NCI-H460 (cell line): Measurements from ENCODE around the gene RANBP10. TPM values are rescaled to one million over a fixed set of nuclear protein-coding genes. Genes with fewer than 3 reads are reported as not detected.

Experiments
- DNase-seq: peaks from one replicate; pipeline ENCODE4 v3.0.0-alpha.2; 2016; ENCODE audit warnings: low read depth; ENCODE audit errors: extremely low read depth
- small RNA-seq, 2 experiments: library from RNA; depleted of rRNA; stranded (forward); fragments of <200 nt; gene quantifications; one replicate each; pipeline ENCODE3, GENCODE V24; 2014
- total RNA-seq: library from RNA; depleted of rRNA; stranded (reverse); fragments of >200 nt; shearing (Covaris generic); gene quantifications from 2 replicates; pipeline ENCODE4 v1.2.3, GENCODE V29; 2014; rRNA removed

RANBP10 gene
- total RNA-seq, 1 experiment from 2014 or later, result 6.8 TPM

DNA sequence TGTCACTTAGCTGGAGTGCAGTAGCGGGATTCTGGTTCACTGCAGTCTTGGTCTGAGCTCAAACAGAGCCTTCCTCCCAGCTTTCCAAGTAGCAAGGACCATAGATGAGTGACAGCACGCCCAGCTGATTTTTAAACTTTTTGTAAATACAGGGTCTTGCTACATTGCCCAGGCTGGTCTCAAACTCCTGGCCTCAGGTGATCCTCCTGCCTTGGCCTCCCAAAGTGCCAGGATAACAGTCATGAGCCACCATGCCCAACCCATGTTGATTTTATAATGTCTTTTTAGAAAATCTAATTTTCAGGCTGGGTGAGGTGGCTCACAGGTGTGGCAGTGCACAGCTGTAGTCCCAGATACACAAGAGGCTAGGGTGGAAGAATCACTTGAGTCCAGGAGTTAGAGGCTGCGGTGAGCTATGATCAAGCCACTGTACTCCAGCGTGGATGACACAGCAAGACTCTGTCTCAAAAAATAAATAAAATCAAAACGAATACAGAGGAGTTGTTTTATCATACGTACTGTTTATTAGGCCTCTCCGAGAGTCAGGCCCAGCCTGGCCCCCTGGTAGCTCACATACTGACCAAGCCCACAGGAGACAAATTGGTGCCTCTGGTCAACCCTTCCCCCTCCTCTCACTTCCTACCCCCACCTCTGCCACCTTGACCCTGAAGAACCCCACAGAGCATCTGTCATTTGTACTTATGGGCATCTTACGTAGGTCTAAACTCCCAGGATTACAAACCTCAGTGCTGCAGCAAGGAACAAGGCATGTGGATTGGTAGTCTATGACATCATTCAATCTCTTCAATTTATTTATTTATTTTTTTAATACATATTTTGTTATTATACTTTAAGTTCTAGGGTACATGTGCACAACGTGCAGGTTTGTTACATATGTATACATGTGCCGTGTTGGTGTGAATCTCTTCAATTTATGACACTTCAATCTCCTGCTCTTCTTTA is 126.1 kb downstream of the RANBP10 start:
- DNase-seq, result no peak

DNA sequence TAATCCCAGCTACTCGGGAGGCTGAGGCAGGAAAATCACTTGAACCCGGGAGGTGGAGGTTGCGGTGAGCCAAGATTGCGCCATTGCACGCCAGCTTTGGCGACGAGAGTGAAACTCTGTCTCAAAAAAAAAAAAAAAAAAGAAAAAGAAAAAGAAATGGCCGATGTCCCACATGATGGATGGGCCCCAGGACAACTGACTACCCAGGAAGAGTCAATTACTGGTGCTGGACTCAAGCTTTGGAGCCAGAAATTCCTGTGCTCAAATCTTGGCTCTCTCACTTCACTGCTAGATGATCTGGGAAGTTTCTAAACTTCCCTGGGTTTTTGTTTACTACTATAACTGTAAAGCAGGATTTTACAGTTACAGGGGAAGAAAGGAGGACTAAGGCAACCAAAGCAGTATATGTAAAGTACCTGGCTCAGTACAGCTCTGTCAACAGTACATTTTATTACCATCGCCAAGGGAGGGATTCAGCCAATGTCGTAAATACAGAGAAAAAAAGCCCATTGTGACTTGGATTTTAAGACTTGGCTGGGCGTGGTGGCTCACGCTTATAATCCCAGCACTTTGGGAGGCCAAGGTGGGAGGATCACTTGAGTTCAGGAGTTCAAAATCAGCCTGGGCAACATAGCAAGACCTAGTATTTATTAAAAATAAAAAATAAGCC is 127.9 kb downstream of the RANBP10 start:
- DNase-seq, result no peak

DNA sequence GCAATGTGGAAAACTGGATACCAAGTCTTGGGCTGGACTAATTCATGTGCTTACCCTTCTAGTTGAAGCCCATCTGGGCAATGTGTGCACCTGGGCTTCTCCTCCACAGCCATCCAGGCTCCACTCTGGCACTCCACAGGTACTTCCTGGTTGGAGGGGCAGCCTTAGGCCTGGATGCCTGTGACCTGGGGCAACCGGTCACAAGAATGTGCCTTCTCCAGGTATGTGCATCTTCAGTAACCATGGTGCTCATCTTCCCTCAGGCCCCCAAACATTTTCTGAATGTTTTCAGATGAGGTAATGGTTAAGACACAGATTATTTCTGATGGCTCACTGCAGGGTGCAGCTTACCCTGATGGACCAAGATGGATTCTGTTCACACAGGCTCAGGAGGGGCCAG is 128.6 kb downstream of the RANBP10 start:
- DNase-seq, result no peak

DNA sequence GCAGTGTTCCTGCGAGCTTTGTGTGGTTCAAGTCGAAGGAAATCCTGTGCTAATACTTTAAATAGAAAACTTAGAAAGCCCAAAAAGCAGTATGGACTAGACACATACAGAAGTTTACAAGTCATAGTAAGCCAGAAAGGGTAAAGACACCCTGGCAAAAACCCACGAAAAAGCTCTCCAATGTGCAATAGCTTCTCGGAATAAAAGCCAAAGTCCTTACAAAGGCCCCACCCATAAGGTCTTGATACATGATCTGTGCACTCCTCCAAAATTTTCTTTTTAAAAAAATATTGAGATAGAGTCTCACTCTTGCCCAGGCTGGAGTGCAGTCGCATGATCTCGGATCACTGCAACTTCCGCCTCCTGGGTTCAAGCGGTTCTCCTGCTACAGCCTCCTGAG is 129.4 kb downstream of the RANBP10 start:
- no peak for DNase-seq

DNA sequence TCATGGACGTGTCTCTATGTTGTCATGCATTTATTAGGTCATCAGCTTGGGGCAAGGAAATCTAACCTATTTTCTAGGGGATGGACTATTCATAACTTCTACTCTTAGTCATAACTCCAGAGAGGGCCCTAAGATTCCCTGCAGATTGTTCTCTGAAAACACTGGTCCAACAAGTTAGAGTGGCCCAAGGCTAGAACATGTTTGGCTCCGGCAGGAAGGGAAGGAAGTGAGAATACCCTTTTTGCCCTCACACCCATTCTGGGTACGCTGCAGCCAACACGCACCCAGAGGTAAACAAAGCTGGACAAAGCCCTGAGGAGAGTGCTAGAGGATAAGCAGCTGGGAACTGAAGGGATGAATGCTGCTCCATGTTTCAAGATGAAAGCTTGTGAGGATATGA is 129.8 kb downstream of the RANBP10 start:
- DNase-seq, result no peak

DNA sequence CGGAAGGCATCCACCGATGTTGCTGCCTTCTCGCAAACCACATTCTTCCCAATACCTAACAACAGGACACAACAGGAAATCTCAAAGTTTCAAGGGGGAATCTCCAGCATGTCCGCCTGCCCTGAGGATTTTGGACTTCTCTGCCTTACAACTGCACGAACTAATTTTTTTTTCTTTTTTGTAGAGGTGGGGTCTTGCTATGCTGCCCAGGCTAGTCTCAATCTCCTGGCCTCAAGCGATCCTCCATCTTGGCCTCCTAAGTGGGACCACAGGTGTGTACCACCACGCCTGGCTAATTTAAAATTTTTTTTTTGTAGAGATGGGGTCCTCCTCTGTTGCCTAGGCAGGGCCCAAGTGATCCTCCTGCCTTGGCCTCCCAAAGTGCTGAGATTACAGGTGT is 130.4 kb downstream of the RANBP10 start:
- no peak for DNase-seq

DNA sequence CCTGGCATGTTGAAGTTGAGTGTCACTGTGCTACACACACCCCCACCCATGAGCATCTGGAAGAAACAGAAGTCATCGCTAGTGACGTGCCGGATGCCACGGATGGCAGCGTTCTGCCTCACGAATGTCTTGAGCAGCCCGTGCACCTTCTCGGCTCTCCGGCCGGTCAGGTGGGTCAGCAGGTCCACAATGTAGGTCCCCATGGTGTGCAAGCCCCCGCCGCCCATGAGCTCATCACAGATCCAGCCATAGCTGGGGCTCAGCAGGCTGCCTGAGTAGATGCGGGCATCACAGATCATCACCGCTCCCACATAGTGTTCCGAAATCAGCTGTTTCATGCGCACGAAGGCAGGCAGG is 130.8 kb downstream of the RANBP10 start:
- no peak for DNase-seq

DNA sequence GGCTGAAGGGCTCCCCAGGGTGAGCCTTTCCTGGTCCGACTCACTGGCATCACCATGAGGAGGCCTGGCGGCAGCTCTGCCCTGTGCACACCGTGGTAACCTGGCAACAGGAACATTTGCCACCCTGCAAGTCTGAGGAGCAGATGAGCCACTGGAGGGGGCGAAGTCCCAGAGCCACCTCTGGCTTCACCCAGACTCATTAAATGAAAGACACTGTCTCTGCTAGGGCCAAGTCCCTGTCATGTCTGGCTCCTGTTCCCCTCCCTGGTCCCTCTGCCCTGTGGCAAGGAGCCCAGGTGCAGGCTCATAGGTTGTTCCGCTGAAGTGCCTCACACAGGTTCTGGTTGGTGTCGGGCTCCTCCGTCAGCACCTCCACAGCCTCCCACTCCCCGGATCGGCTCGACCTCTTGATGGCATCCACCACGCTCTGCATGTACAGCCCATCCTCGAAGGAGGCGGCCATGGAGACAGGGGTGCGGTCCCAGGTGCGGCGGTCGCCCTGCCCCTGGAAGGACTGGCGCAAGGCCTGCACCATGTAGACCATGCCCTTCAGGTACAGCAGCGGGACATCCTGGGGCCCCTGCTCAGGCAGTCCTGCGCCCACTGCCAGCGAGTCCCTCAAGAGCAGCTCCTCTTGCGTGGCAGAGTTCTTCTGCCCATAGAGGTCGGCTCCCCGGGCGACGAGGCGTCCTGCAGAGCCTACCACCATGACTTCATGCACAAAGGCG is 131.3 kb downstream of the RANBP10 start:
- no peak for DNase-seq

DNA sequence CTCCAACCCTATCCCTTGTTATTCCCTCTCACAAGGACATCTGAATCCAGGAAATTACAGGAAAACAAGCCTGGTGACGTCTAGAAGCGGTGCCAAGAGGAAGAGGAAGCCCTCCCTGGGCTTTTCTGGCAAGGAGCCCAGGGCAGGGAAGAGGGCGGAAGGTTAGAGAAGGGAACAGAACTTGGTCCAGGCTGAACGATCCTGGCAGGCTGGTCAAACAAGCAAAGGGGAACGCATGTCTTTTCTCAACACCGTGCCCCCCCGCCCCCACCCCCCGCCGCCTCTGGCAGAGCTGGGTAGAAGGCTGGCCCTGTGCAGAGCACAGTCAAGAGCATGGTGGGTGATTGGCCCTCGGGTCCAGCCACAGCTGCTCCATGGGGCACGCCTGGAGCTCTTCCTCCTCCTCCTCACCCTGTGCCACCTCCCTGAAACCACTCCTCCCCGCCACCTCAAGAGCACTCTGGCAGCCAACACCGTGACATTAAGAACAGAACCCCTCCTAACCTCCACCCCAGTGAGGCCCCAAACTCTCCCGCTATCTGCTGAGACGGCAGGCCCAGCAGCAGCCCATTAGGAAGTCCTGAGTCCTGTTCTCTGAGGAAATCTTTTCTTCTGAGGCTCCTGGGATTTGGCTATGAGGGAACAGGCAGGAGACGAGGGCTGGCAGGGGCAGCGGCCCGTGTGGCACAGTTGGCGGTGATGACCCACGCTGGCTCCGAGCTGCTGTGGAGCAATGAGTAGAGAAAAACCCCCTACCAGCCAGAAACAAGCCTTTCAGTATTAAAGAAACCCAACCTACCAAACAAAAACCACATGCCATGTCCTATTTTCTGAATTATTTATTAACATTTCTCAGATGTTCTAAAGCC is 132.4 kb downstream of the RANBP10 start:
- no peak for DNase-seq

Small RNA genes lying within 50 kb of the gene (small RNA-seq; reads per million reads assigned to genes)
- 0 reads per million in 2 experiments for gene AC040162.2

Other genes starting within 250 kb of the RANBP10 start
- gene CTCF, start 244.0 kb downstream of the RANBP10 start, total RNA-seq, result 41.6 and 55.9 TPM in 2 replicates
- gene CARMIL2, start 161.4 kb downstream of the RANBP10 start, total RNA-seq, result 0.32 and 0.40 TPM in 2 replicates
- 27.7 and 37.9 TPM in 2 replicates for gene ACD, start 146.3 kb downstream of the RANBP10 start, total RNA-seq
- 3.4 and 6.5 TPM in 2 replicates for gene PARD6A, start 145.6 kb downstream of the RANBP10 start, total RNA-seq
- gene ENKD1, start 139.8 kb downstream of the RANBP10 start, total RNA-seq, result 10.2 and 10.4 TPM in 2 replicates
- gene C16orf86, start 139.7 kb downstream of the RANBP10 start, total RNA-seq, result 0.27 TPM in 1 of 2 replicates, not detected in the other
- 15.0 and 17.4 TPM in 2 replicates for gene GFOD2, start 87.2 kb downstream of the RANBP10 start, total RNA-seq
- 0.45 TPM in 1 of 2 replicates, not detected in the other for gene TSNAXIP1, start 329 bp upstream of the RANBP10 start, total RNA-seq
- 43.6 and 49.4 TPM in 2 replicates for gene THAP11, start 35.8 kb upstream of the RANBP10 start, total RNA-seq
- 260 and 267 TPM in 2 replicates for gene NUTF2, start 40.4 kb upstream of the RANBP10 start, total RNA-seq
- gene CENPT, start 41.1 kb upstream of the RANBP10 start, total RNA-seq, result 26.4 and 28.4 TPM in 2 replicates
- 52.6 and 55.4 TPM in 2 replicates for gene EDC4, start 66.5 kb upstream of the RANBP10 start, total RNA-seq
- 0.87 and 1.9 TPM in 2 replicates for gene NRN1L, start 78.3 kb upstream of the RANBP10 start, total RNA-seq
- gene PSKH1, start 86.7 kb upstream of the RANBP10 start, total RNA-seq, result 5.3 and 6.5 TPM in 2 replicates
- 1.4 and 2.0 TPM in 2 replicates for gene CTRL, start 125.3 kb upstream of the RANBP10 start, total RNA-seq
- gene PSMB10, start 130.3 kb upstream of the RANBP10 start, total RNA-seq, result 28.7 and 34.9 TPM in 2 replicates
- gene LCAT, start 137.6 kb upstream of the RANBP10 start, total RNA-seq, result 4.6 and 8.4 TPM in 2 replicates
- gene SLC12A4, start 162.1 kb upstream of the RANBP10 start, total RNA-seq, result 35.8 and 37.2 TPM in 2 replicates
- not detected in 2 replicates for gene DPEP3, start 173.9 kb upstream of the RANBP10 start, total RNA-seq
- not detected in 2 replicates for gene DPEP2, start 192.9 kb upstream of the RANBP10 start, total RNA-seq
- not detected in 2 replicates for gene DPEP2NB, start 209.4 kb upstream of the RANBP10 start, total RNA-seq
- gene DDX28, start 216.7 kb upstream of the RANBP10 start, total RNA-seq, result 20.1 and 22.7 TPM in 2 replicates
- 34.5 and 39.4 TPM in 2 replicates for gene DUS2, start 216.7 kb upstream of the RANBP10 start, total RNA-seq